Measurements from ENCODE around the gene ITGB1. TPM values are rescaled to one million over a fixed set of nuclear protein-coding genes. Genes with fewer than 3 reads are reported as not detected.

ITGB1 gene
- total RNA-seq, 1 donor from 2014 or later = 517 TPM

- Histone ChIP-seq H3K27me3 (no peaks in the 10 kb centered on the region), H3K4me1 (peaks cover 4% of the 10 kb centered on the region), H3K27ac (no peak overlapping the region), H3K9me3 (no peaks in the 10 kb centered on the region), H3K4me3 (no peak overlapping the region), H3K36me3 (no peaks in the 10 kb centered on the region)
- intact Hi-C loops (cut with DNase I) = no loop called here
- no peak for TF ChIP-seq CTCF (IDR thresholded peaks at IDR 0.05)
- peak; percentile 29 for ATAC-seq
- DNase-seq = no peak
These were observed 69.7 kb downstream of the ITGB1 start for GRCh38 chr10:32888161-32888927.

GRCh38 chr10:32887481-32887880, 70.5 kb downstream of the ITGB1 start:
- H3K9me3 ChIP-seq = no peaks in the 10 kb centered on the region
- no peak overlapping the region for H3K4me3 ChIP-seq
- peaks cover 4% of the 10 kb centered on the region for H3K4me1 ChIP-seq
- no peak overlapping the region for H3K27ac ChIP-seq
- TF ChIP-seq CTCF (IDR thresholded peaks at IDR 0.05) = no peak
- ATAC-seq (peak; percentile 28), DNase-seq (peak; percentile 51)
- intact Hi-C loops (cut with DNase I) = no loop called here
- no peaks in the 10 kb centered on the region for H3K27me3 ChIP-seq
- H3K36me3 ChIP-seq = no peaks in the 10 kb centered on the region

DNA sequence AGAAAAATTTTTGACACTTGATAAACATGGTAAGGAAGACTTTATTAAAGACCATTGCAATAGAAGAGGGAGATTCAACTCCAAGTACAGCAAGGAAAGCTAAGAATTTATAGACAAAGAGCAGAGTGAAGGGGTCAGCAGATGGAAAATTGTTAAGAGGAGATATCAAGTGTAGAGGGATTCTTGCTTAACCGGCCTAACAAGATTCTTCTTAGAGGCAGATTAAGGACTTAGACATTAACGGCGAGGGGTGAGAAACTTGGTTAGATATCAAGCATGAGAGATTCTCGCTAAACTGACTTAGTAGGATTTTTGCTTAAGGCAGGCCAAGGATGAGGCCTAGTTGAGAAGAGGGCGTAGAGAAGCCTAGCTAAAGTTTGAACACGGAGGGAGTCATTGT, 76.0 kb downstream of the ITGB1 start:
- Histone ChIP-seq H3K27me3 (no peaks in the 10 kb centered on the region), H3K36me3 (no peaks in the 10 kb centered on the region), H3K4me1 (no peaks in the 10 kb centered on the region), H3K4me3 (no peak overlapping the region), H3K27ac (no peak overlapping the region), H3K9me3 (no peaks in the 10 kb centered on the region)
- no peak for DNase-seq
- intact Hi-C loops (cut with DNase I) = no loop called here
- ATAC-seq = no peak
- no peak for TF ChIP-seq CTCF (IDR thresholded peaks at IDR 0.05)

GRCh38 chr10:32878646-32879045, 79.4 kb downstream of the ITGB1 start:
- H3K36me3 ChIP-seq = no peaks in the 10 kb centered on the region
- DNase-seq (no peak), ATAC-seq (no peak)
- no peaks in the 10 kb centered on the region for H3K4me1 ChIP-seq
- no peaks in the 10 kb centered on the region for H3K27me3 ChIP-seq
- no peak for TF ChIP-seq CTCF (IDR thresholded peaks at IDR 0.05)
- no peak overlapping the region for H3K27ac ChIP-seq
- no peaks in the 10 kb centered on the region for H3K9me3 ChIP-seq
- H3K4me3 ChIP-seq = no peak overlapping the region
- intact Hi-C loops (cut with DNase I) = no loop called here

DNA sequence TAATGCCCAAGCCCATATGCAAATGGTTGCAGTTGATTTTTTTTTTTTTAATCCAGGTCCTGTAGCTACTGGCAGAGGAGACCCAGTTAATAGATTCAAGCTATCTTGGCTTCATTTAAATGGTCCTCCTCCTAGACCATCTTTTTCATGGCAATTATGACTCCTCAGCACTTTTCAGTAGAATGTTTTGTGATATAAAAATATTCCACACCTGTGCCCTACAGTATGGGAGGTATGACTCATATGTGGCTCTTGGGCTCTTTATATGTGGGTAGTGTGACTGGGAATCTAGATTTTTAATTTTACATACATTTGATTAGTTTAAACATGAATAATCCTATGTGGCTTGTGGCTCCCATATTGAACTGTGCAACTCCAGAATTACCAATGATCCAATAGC, 80.1 kb downstream of the ITGB1 start:
- Histone ChIP-seq H3K27me3 (no peaks in the 10 kb centered on the region), H3K4me3 (no peak overlapping the region), H3K36me3 (no peaks in the 10 kb centered on the region), H3K9me3 (no peaks in the 10 kb centered on the region), H3K27ac (no peak overlapping the region), H3K4me1 (no peaks in the 10 kb centered on the region)
- DNase-seq (no peak), ATAC-seq (no peak)
- intact Hi-C loops (cut with DNase I) = no loop called here
- TF ChIP-seq CTCF (IDR thresholded peaks at IDR 0.05) = no peak
